ENCODE results near the gene PTF1A.
"Not testable (repeated sequence)": the region's sequence is repeated elsewhere in the genome, so short reads cannot be mapped to it uniquely, and the experiment has no call there.

GRCh38 chr10:23241779-23242178, 49.7 kb downstream of the PTF1A start:
- TF ChIP-seq CTCF (IDR thresholded peaks at IDR 0.05); ELF1 (IDR thresholded peaks at IDR 0.05); SMC3 (IDR thresholded peaks at IDR 0.05; ENCODE audit: low read depth, low read length); NRF1 (IDR thresholded peaks at IDR 0.05; ENCODE audit: low read depth, low read length): not testable (repeated sequence)
